NCI-H1436 treated with DMSO at 0.1 percent for 48 hours (cell line): ENCODE results near the gene MXI1.
"Not testable (repeated sequence)": the region's sequence is repeated elsewhere in the genome, so short reads cannot be mapped to it uniquely, and the experiment has no call there.

Experiments
- DNase-seq: peaks from one replicate; lab custom pipeline; 2025; lab: John Stamatoyannopoulos, UW

The MXI1 gene

GRCh38 chr10:110239892-110240291, 32.5 kb downstream of the MXI1 start:
- no peak for DNase-seq

- DNase-seq = no peak
Measured at GRCh38 chr10:110241407-110241806, 34.0 kb downstream of the MXI1 start.

- DNase-seq = no peak
Measured at GRCh38 chr10:110241841-110242240, 34.4 kb downstream of the MXI1 start.

GRCh38 chr10:110242511-110242910, 35.1 kb downstream of the MXI1 start:
- no peak for DNase-seq

- DNase-seq = no peak
Measured at GRCh38 chr10:110244550-110244949, 37.1 kb downstream of the MXI1 start.

GRCh38 chr10:110247833-110248232, 40.4 kb downstream of the MXI1 start:
- DNase-seq = not testable (repeated sequence)

- DNase-seq = not testable (repeated sequence)
Measured at GRCh38 chr10:110249489-110249888, 42.1 kb downstream of the MXI1 start.

GRCh38 chr10:110251392-110251791, 44.0 kb downstream of the MXI1 start:
- not testable (repeated sequence) for DNase-seq

GRCh38 chr10:110252151-110252550, 44.7 kb downstream of the MXI1 start:
- no peak for DNase-seq

GRCh38 chr10:110254467-110254866, 47.1 kb downstream of the MXI1 start:
- DNase-seq = no peak

- no peak for DNase-seq
Measured at GRCh38 chr10:110258542-110258941, 51.1 kb downstream of the MXI1 start.

- DNase-seq = no peak
Measured at GRCh38 chr10:110259317-110259716, 51.9 kb downstream of the MXI1 start.

GRCh38 chr10:110260746-110261477, 53.5 kb downstream of the MXI1 start:
- DNase-seq = no peak

GRCh38 chr10:110263164-110263563, 55.8 kb downstream of the MXI1 start:
- no peak for DNase-seq

GRCh38 chr10:110265573-110266193, 58.3 kb downstream of the MXI1 start:
- DNase-seq = no peak

- no peak for DNase-seq
Measured at GRCh38 chr10:110267276-110267675, 59.9 kb downstream of the MXI1 start.

- DNase-seq = no peak
Measured at GRCh38 chr10:110268442-110268841, 61.0 kb downstream of the MXI1 start.

- DNase-seq = no peak
Measured at GRCh38 chr10:110268971-110269370, 61.6 kb downstream of the MXI1 start.

GRCh38 chr10:110269374-110270318, 62.2 kb downstream of the MXI1 start:
- DNase-seq = no peak

GRCh38 chr10:110272995-110273394, 65.6 kb downstream of the MXI1 start:
- DNase-seq = not testable (repeated sequence)

- no peak for DNase-seq
Measured at GRCh38 chr10:110273474-110273873, 66.1 kb downstream of the MXI1 start.

- no peak for DNase-seq
Measured at GRCh38 chr10:110274072-110274627, 66.7 kb downstream of the MXI1 start.
